OCI-LY1 (cell line): Measurements from ENCODE around the gene SPRED1.

Experiments
- H2AFZ ChIP-seq: fragments of 200-600 bp; sonication (generic), shearing (Covaris generic); 2 replicates; pipeline ENCODE4 v1.6.0; 2014; ENCODE audit warnings: antibody characterized with exemption, mild to moderate bottlenecking, low read length
- H3F3A ChIP-seq: fragments of 200-600 bp; sonication (generic), shearing (Covaris generic); 2 replicates; pipeline ENCODE4 v1.6.0; 2014; ENCODE audit warnings: mild to moderate bottlenecking, antibody characterized with exemption, low read length, moderate library complexity; ENCODE audit not compliant: insufficient read depth
- H3K27ac ChIP-seq: fragments of 200-600 bp; sonication (generic); 2 replicates; pipeline ENCODE4 v1.5.1; 2014; ENCODE audit warnings: low read length, mixed run types, mild to moderate bottlenecking, low read depth; ENCODE audit not compliant: poor library complexity, severe bottlenecking
- H3K27me3 ChIP-seq: fragments of 200-600 bp; sonication (generic); 2 replicates; pipeline ENCODE4 v1.6.0; 2014; ENCODE audit warnings: antibody characterized with exemption, mild to moderate bottlenecking, low read length, moderate library complexity; ENCODE audit not compliant: insufficient read depth
- H3K36me3 ChIP-seq: fragments of 200-600 bp; sonication (generic); 2 replicates; pipeline ENCODE4 v1.6.1; 2014; ENCODE audit warnings: mild to moderate bottlenecking, antibody characterized with exemption, low read length, moderate library complexity, mixed read lengths; ENCODE audit not compliant: insufficient read depth
- H3K4me1 ChIP-seq: fragments of 200-600 bp; sonication (generic); 2 replicates; pipeline ENCODE4 v1.5.1; 2014; ENCODE audit warnings: mild to moderate bottlenecking, low read length, moderate library complexity; ENCODE audit not compliant: insufficient read depth, severe bottlenecking
- H3K4me2 ChIP-seq: fragments of 200-600 bp; sonication (generic), shearing (Covaris generic); 2 replicates; pipeline ENCODE4 v1.6.1; 2014; ENCODE audit warnings: low read length
- H3K4me3 ChIP-seq: fragments of 200-600 bp; sonication (generic); 2 replicates; pipeline ENCODE4 v1.5.1; 2014; ENCODE audit warnings: low read length, low read depth, mild to moderate bottlenecking, mixed read lengths; ENCODE audit not compliant: poor library complexity, severe bottlenecking
- H3K79me2 ChIP-seq: fragments of 200-600 bp; shearing (Covaris generic); 2 replicates; pipeline ENCODE4 v1.6.1; 2016; ENCODE audit warnings: mixed run types, low read length, mixed read lengths; ENCODE audit not compliant: insufficient read depth
- H3K9ac ChIP-seq: fragments of 200-600 bp; sonication (generic), shearing (Covaris generic); 2 replicates; pipeline ENCODE4 v1.6.1; 2014; ENCODE audit warnings: mild to moderate bottlenecking, low read length, mixed read lengths
- H3K9me2 ChIP-seq: fragments of 200-600 bp; sonication (generic), shearing (Covaris generic); 2 replicates; pipeline ENCODE4 v1.6.1; 2014; ENCODE audit warnings: low read depth, mild to moderate bottlenecking, low read length, mixed read lengths
- H3K9me3 ChIP-seq: fragments of 200-600 bp; shearing (Covaris generic); 2 replicates; pipeline ENCODE4 v1.6.1; 2014; ENCODE audit warnings: low read length, mixed read lengths
- H4K20me1 ChIP-seq: fragments of 200-600 bp; sonication (generic), shearing (Covaris generic); 2 replicates; pipeline ENCODE4 v1.6.0; 2016; ENCODE audit warnings: mild to moderate bottlenecking, low read length; ENCODE audit not compliant: insufficient read depth
- CTCF ChIP-seq: fragments of 200-600 bp; sonication (generic), shearing (Covaris generic); IDR thresholded peaks from 2 replicates; pipeline ENCODE4 v1.5.1; 2017; ENCODE audit warnings: mild to moderate bottlenecking, antibody characterized with exemption, low read length, moderate library complexity, mixed read lengths
- EZH2 ChIP-seq: fragments of 200-600 bp; sonication (generic), shearing (Covaris generic); IDR thresholded peaks from 2 replicates; pipeline ENCODE4 v1.8.0; 2017; ENCODE audit warnings: borderline replicate concordance, mixed run types, mild to moderate bottlenecking, antibody characterized with exemption, low read length, moderate library complexity, mixed read lengths

SPRED1 gene

GRCh38 chr15:38215707-38216106, 36.9 kb upstream of the SPRED1 start:
- Histone ChIP-seq H3K9ac (no peak overlapping the region), H3K79me2 (no peaks in the 10 kb centered on the region), H3K4me2 (no peak overlapping the region), H3K4me1 (no peaks in the 10 kb centered on the region), H3K9me2 (no peaks in the 10 kb centered on the region), H4K20me1 (no peaks in the 10 kb centered on the region), H3F3A (no peaks in the 10 kb centered on the region), H3K27ac (no peak overlapping the region), H3K27me3 (no peaks in the 10 kb centered on the region), H3K4me3 (no peak overlapping the region), H3K9me3 (no peaks in the 10 kb centered on the region), H2AFZ (no peak overlapping the region), H3K36me3 (no peaks in the 10 kb centered on the region)
- no peak for TF ChIP-seq EZH2
- no peak for TF ChIP-seq CTCF

GRCh38 chr15:38216763-38217162, 35.9 kb upstream of the SPRED1 start:
- TF ChIP-seq CTCF (no peak), EZH2 (no peak)
- H2AFZ ChIP-seq = no peak overlapping the region
- H3K4me3 ChIP-seq = no peak overlapping the region

GRCh38 chr15:38217191-38217595, 35.4 kb upstream of the SPRED1 start:
- H3K27ac ChIP-seq = no peak overlapping the region
- H3K4me3 ChIP-seq = no peak overlapping the region
- H3K36me3 ChIP-seq = no peaks in the 10 kb centered on the region
- H3K27me3 ChIP-seq = no peaks in the 10 kb centered on the region
- H3K9me3 ChIP-seq = no peaks in the 10 kb centered on the region
- H4K20me1 ChIP-seq = no peaks in the 10 kb centered on the region
- no peak overlapping the region for H2AFZ ChIP-seq
- no peak overlapping the region for H3K9ac ChIP-seq
- H3F3A ChIP-seq = no peaks in the 10 kb centered on the region
- no peak for TF ChIP-seq EZH2
- TF ChIP-seq CTCF = no peak
- H3K79me2 ChIP-seq = no peaks in the 10 kb centered on the region
- no peak overlapping the region for H3K4me2 ChIP-seq
- H3K9me2 ChIP-seq = no peaks in the 10 kb centered on the region
- H3K4me1 ChIP-seq = no peaks in the 10 kb centered on the region

More at GRCh38 chr15:38216763-38217162, 35.9 kb upstream of the SPRED1 start:
- H3K9ac ChIP-seq = no peak overlapping the region
- no peaks in the 10 kb centered on the region for H3K79me2 ChIP-seq
- H3K9me2 ChIP-seq = no peaks in the 10 kb centered on the region
- no peaks in the 10 kb centered on the region for H3K27me3 ChIP-seq
- no peak overlapping the region for H3K4me2 ChIP-seq
- no peak overlapping the region for H3K27ac ChIP-seq
- H4K20me1 ChIP-seq = no peaks in the 10 kb centered on the region
- no peaks in the 10 kb centered on the region for H3K4me1 ChIP-seq
- no peaks in the 10 kb centered on the region for H3K9me3 ChIP-seq
- no peaks in the 10 kb centered on the region for H3F3A ChIP-seq
- H3K36me3 ChIP-seq = no peaks in the 10 kb centered on the region
